Measurements from ENCODE around the gene CLDN9. TPM values are rescaled to one million over a fixed set of nuclear protein-coding genes. Genes with fewer than 3 reads are reported as not detected.

The CLDN9 gene
- total RNA-seq, 1 experiment from 2014 or later, result 1.3 TPM

GRCh38 chr16:3063625-3064386 is 51.1 kb downstream of the CLDN9 start:
- peak overlapping the region; percentile 47 for H3K18ac ChIP-seq (ENCODE audit: insufficient read length, low read depth, low read length)
- H3K27ac ChIP-seq (ENCODE audit: insufficient read length, low read depth, low read length), result no peak overlapping the region
- H2BK12ac ChIP-seq (ENCODE audit: insufficient read length, low read depth, low read length), result no peak overlapping the region

More at GRCh38 chr16:3063625-3064386, 51.1 kb downstream of the CLDN9 start:
- H4K8ac ChIP-seq (replicated peaks; ENCODE audit: insufficient read length, low read depth, low read length), result no peak overlapping the region
- no peaks in the 10 kb centered on the region for H4K20me1 ChIP-seq (ENCODE audit: control insufficient read depth, insufficient read depth, insufficient read length)
- H3K14ac ChIP-seq (ENCODE audit: insufficient read depth, low read length), result no peak overlapping the region
- no peaks in the 10 kb centered on the region for H3K27me3 ChIP-seq (ENCODE audit: insufficient read depth, low read length)
- no peak overlapping the region for H2BK120ac ChIP-seq (ENCODE audit: low read depth, low read length, poor library complexity, severe bottlenecking)
- H3K56ac ChIP-seq (ENCODE audit: insufficient read length, low read depth, low read length), result no peak overlapping the region
- no peak overlapping the region for H3T11ph ChIP-seq (ENCODE audit: low read length)
- no peak overlapping the region for H2AK5ac ChIP-seq (ENCODE audit: insufficient read length, low read length)
- no peak for TF ChIP-seq CTCF (conservative IDR thresholded peaks at IDR 0.05)
- H2BK5ac ChIP-seq (ENCODE audit: insufficient read length, low read length), result no peak overlapping the region
- no peak overlapping the region for H2BK20ac ChIP-seq (ENCODE audit: low read depth, low read length, poor library complexity, severe bottlenecking)
- no peak for DNase-seq
- H3K9ac ChIP-seq (ENCODE audit: extremely low read depth, insufficient read length, low read length), result no peak overlapping the region
- H3K36me3 Mint-ChIP-seq (ENCODE audit: insufficient read depth in 1 of 3, low read depth in 3 of 3), result no peaks in the 10 kb centered on the region; a peak in 2 of 7 replicates
- peak overlapping the region in 1 of 2 experiments; percentile 5; a peak in 1 of 5 replicates for H3K4me3 Mint-ChIP-seq
- peak overlapping the region in 2 of 3 experiments; percentile 19 to 49; a peak in 1 of 7 replicates for H3K27ac Mint-ChIP-seq
- H3K4me1 Mint-ChIP-seq, result peaks cover 24 to 29% of the 10 kb centered on the region in 2 experiments
- H3K79me2 ChIP-seq (ENCODE audit: insufficient read depth, low read length), result no peaks in the 10 kb centered on the region
- H3K79me1 ChIP-seq (ENCODE audit: insufficient read depth, low read depth, low read length, poor library complexity, severe bottlenecking), result no peaks in the 10 kb centered on the region
- H3K4ac ChIP-seq (ENCODE audit: low read depth, low read length), result no peak overlapping the region
- H3K9me3 ChIP-seq (ENCODE audit: control insufficient read depth, low read depth, low read length), result no peaks in the 10 kb centered on the region
- WGBS (ENCODE audit: extremely low coverage, insufficient read length, low lambda C conversion rate), result no CpG with 5 or more reads among the region's 8 CpGs
- H4K5ac ChIP-seq (ENCODE audit: insufficient read length, low read depth, low read length), result no peak overlapping the region
- H3K27me3 Mint-ChIP-seq (ENCODE audit: low read depth), result peaks cover 19% of the 10 kb centered on the region
- peaks cover 7% of the 10 kb centered on the region for H3K23me2 ChIP-seq (ENCODE audit: insufficient read length, low read depth, low read length, poor library complexity, severe bottlenecking)
- no peak overlapping the region for H2AFZ ChIP-seq (ENCODE audit: low read length)
- no peak overlapping the region for H2BK15ac ChIP-seq (ENCODE audit: low read depth, low read length)
- no peak overlapping the region for H4K91ac ChIP-seq (ENCODE audit: insufficient read length, low read depth, low read length)
- no peaks in the 10 kb centered on the region; a peak in 1 of 5 replicates for H3K9me3 Mint-ChIP-seq
- H3K4me2 ChIP-seq (ENCODE audit: insufficient read depth, insufficient read length, low read length), result no peak overlapping the region
- H3K4me1 ChIP-seq (ENCODE audit: insufficient read depth, low read length), result no peaks in the 10 kb centered on the region
- H3K23ac ChIP-seq (ENCODE audit: insufficient read length, low read depth, low read length), result no peak overlapping the region

Other genes with a start within 250 kb of the CLDN9 start
- 319 and 331 TPM in 2 replicates for gene ELOB, start 235.6 kb upstream of the CLDN9 start, total RNA-seq (2021)
- gene PRSS33, start 225.4 kb upstream of the CLDN9 start, total RNA-seq (2021), result not detected in 2 replicates
- not detected in 2 replicates for gene PRSS41, start 214.5 kb upstream of the CLDN9 start, total RNA-seq (2021)
- not detected in 2 replicates for gene PRSS21, start 195.7 kb upstream of the CLDN9 start, total RNA-seq (2021)
- gene ZG16B, start 182.6 kb upstream of the CLDN9 start, total RNA-seq (2021), result not detected in 2 replicates
- gene PRSS22, start 154.8 kb upstream of the CLDN9 start, total RNA-seq (2021), result 1.9 and 2.4 TPM in 2 replicates
- 16.5 and 20.9 TPM in 2 replicates for gene FLYWCH2, start 129.7 kb upstream of the CLDN9 start, total RNA-seq (2021)
- 12.5 and 13.0 TPM in 2 replicates for gene FLYWCH1, start 101.0 kb upstream of the CLDN9 start, total RNA-seq (2021)
- 12.8 and 14.6 TPM in 2 replicates for gene KREMEN2, start 48.6 kb upstream of the CLDN9 start, total RNA-seq (2021)
- gene PAQR4, start 43.6 kb upstream of the CLDN9 start, total RNA-seq (2021), result 32.1 and 33.3 TPM in 2 replicates
- gene PKMYT1, start 32.5 kb upstream of the CLDN9 start, total RNA-seq (2021), result 114 and 120 TPM in 2 replicates
- 743 and 757 TPM in 2 replicates for gene CLDN6, start 5.3 kb downstream of the CLDN9 start, total RNA-seq (2021)
- 147 and 148 TPM in 2 replicates for gene TNFRSF12A, start 7.4 kb downstream of the CLDN9 start, total RNA-seq (2021)
- gene HCFC1R1, start 11.0 kb downstream of the CLDN9 start, total RNA-seq (2021), result 61.1 and 61.3 TPM in 2 replicates
- gene THOC6, start 11.1 kb downstream of the CLDN9 start, total RNA-seq (2021), result 65.7 and 68.2 TPM in 2 replicates
- 13.5 TPM in 2 replicates for gene BICDL2, start 24.0 kb downstream of the CLDN9 start, total RNA-seq (2021)
- 13.5 and 14.2 TPM in 2 replicates for gene MMP25, start 33.6 kb downstream of the CLDN9 start, total RNA-seq (2021)
- 2.0 and 2.6 TPM in 2 replicates for gene IL32, start 52.7 kb downstream of the CLDN9 start, total RNA-seq (2021)
- gene ZSCAN10, start 86.4 kb downstream of the CLDN9 start, total RNA-seq (2021), result 207 and 212 TPM in 2 replicates
- gene ZNF205, start 99.7 kb downstream of the CLDN9 start, total RNA-seq (2021), result 16.8 and 18.8 TPM in 2 replicates
- gene ZNF213, start 122.1 kb downstream of the CLDN9 start, total RNA-seq (2021), result 6.2 and 6.4 TPM in 2 replicates
- not detected in 2 replicates for gene OR1F1, start 175.3 kb downstream of the CLDN9 start, total RNA-seq (2021)
- gene ZNF200, start 222.2 kb downstream of the CLDN9 start, total RNA-seq (2021), result 14.8 and 14.9 TPM in 2 replicates
- not detected in 2 replicates for gene MEFV, start 243.7 kb downstream of the CLDN9 start, total RNA-seq (2021)